Calu3 (cell line): Measurements from ENCODE around the gene PSG5. TPM values are rescaled to one million over a fixed set of nuclear protein-coding genes. Genes with fewer than 3 reads are reported as not detected.
"Not testable (repeated sequence)": the region's sequence is repeated elsewhere in the genome, so short reads cannot be mapped to it uniquely, and the experiment has no call there.

ENCODE experiments used
- BruUV-seq: library from RNA; stranded (reverse); fragments of 400-500 nt; replicated peaks from 2 replicates; lab custom pipeline; 2021; lab: Mats Ljungman, UMichigan
- CTCF ChIA-PET: fragments of 300-600 bp; sonication (Branson Sonifier 250); formaldehyde crosslinking; loops from one replicate; lab custom pipeline; 2022; ENCODE audit warnings: antibody characterized with exemption; lab: Charles Lee
- DNase-seq: peaks from one replicate; pipeline ENCODE4 v3.0.0; 2022
- H3K27ac Mint-ChIP-seq: one replicate; pipeline ENCODE4 v1.8.0; 2022; ENCODE audit warnings: mixed read lengths; ENCODE audit not compliant: unreplicated experiment
- H3K27me3 Mint-ChIP-seq: one replicate; pipeline ENCODE4 v1.8.0; 2022; ENCODE audit warnings: mixed read lengths; ENCODE audit not compliant: unreplicated experiment
- H3K36me3 Mint-ChIP-seq: one replicate; pipeline ENCODE4 v1.8.0; 2022; ENCODE audit warnings: mild to moderate bottlenecking, moderate library complexity, mixed read lengths; ENCODE audit not compliant: insufficient read depth, unreplicated experiment
- H3K4me1 Mint-ChIP-seq: one replicate; pipeline ENCODE4 v1.8.0; 2022; ENCODE audit warnings: mild to moderate bottlenecking, low read depth, mixed read lengths; ENCODE audit not compliant: unreplicated experiment
- H3K4me3 Mint-ChIP-seq: one replicate; pipeline ENCODE4 v1.8.0; 2022; ENCODE audit warnings: mild to moderate bottlenecking, low read depth, moderate library complexity, mixed read lengths; ENCODE audit not compliant: unreplicated experiment
- H3K9me3 Mint-ChIP-seq: one replicate; pipeline ENCODE4 v1.8.0; 2022; ENCODE audit warnings: low read depth, mixed read lengths; ENCODE audit not compliant: unreplicated experiment
- CTCF ChIP-seq: fragments of 200-600 bp; IDR thresholded peaks from one replicate; pipeline ENCODE4 v1.8.0; 2022; ENCODE audit warnings: antibody characterized with exemption; ENCODE audit not compliant: unreplicated experiment
- intact Hi-C: fragments of 100-400 bp; cut with micrococcal nuclease; formaldehyde crosslinking; loops from one replicate; pipeline ENCODE4 v1.10.0; 2022; ENCODE audit not compliant: unreplicated experiment
- total RNA-seq: library from RNA; stranded (reverse); gene quantifications from 2 replicates; pipeline ENCODE4 v1.2.3, GENCODE V29; 2022

PSG5 gene
- total RNA-seq, 1 experiment from 2014 or later, result not detected

DNA sequence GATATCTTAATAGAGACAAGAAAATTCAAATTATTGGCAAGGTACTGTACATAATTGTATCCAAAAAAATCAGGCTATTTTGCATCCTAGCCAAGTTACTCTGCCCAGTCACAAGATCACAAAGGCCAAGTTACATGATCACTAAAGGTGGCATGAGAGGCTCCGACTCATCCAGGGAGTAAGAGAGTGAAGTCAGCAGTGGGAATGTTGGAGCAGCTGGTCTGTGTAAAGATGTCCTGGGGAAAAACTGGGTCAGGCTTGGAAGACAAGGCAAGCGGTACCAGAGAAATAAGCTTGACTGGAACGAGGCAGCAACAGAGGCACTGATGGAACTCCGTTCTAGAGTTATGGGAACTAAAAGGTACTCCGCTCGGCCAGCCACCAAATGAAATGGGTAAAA, 53.6 kb downstream of the PSG5 start:
- intact Hi-C loops, result no loop called here
- CTCF ChIA-PET, result no interaction called here
- H3K4me3 Mint-ChIP-seq, result no peak overlapping the region
- no peak for DNase-seq
- no peak for TF ChIP-seq CTCF
- no peaks in the 10 kb centered on the region for H3K9me3 Mint-ChIP-seq
- BruUV-seq, result no TSS peak
- H3K4me1 Mint-ChIP-seq, result peaks cover 31% of the 10 kb centered on the region
- peaks cover 4% of the 10 kb centered on the region for H3K27me3 Mint-ChIP-seq
- H3K36me3 Mint-ChIP-seq, result no peaks in the 10 kb centered on the region
- no peak overlapping the region for H3K27ac Mint-ChIP-seq

DNA sequence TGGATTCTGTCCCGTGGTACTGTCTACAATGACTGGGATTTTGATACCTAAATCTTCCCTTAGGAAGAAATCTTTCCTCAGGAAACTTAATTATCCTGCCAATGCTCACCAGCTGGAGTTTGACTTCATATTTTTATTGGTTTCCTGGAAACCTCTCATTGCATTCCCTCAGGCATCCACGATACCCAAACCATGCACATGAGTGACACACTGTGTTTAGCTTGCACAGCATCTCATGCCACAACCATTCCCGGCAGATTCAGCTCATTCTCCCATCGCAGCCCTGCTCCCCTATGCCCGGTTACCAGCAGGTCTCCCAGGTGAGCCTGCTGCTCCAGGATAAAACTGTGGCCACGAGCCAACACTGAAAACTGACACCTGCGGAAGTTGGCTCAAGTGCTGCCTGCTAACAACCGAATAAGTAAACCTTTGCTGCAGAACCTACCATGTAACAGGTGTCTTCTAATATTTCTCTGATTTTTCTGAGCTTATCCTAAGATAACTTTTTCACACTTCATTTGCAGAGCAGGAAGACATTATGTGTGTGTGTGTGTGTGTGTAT, 55.0 kb downstream of the PSG5 start:
- H3K4me3 Mint-ChIP-seq, H3K27ac Mint-ChIP-seq, BruUV-seq, intact Hi-C loops, CTCF ChIA-PET, H3K36me3 Mint-ChIP-seq, H3K27me3 Mint-ChIP-seq, H3K9me3 Mint-ChIP-seq: not testable (repeated sequence)
- peaks cover 31% of the 10 kb centered on the region for H3K4me1 Mint-ChIP-seq
- peak; percentile 80 for DNase-seq

GRCh38 chr19:43129197-43129596, 57.1 kb downstream of the PSG5 start:
- H3K4me1 Mint-ChIP-seq, result peaks cover 25% of the 10 kb centered on the region
- H3K9me3 Mint-ChIP-seq, intact Hi-C loops, H3K27ac Mint-ChIP-seq, H3K4me3 Mint-ChIP-seq, H3K27me3 Mint-ChIP-seq, DNase-seq, BruUV-seq, CTCF ChIA-PET, H3K36me3 Mint-ChIP-seq: not testable (repeated sequence)

DNA sequence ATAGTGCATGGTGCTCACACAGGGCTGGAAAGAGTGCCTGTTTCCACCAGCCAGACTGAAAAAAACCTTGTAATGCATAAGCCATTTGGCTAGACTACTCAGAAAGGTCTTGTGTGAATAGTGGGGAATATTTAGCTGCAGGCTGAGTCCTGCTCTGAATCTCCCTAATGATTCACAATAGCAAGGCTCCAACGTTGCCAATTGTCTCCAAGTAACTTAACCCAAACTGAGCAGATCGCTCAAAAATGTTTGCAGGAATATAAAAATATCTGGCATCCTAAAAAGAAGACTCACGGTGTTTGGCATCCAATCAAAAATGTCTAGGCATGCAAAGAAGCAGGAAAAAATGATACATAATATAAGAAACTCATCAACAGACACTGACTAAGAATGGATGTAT, 59.0 kb downstream of the PSG5 start:
- intact Hi-C loops, H3K9me3 Mint-ChIP-seq, H3K36me3 Mint-ChIP-seq, CTCF ChIA-PET, H3K27ac Mint-ChIP-seq, H3K27me3 Mint-ChIP-seq, BruUV-seq, H3K4me3 Mint-ChIP-seq, DNase-seq: not testable (repeated sequence)
- peaks cover 18% of the 10 kb centered on the region for H3K4me1 Mint-ChIP-seq

DNA sequence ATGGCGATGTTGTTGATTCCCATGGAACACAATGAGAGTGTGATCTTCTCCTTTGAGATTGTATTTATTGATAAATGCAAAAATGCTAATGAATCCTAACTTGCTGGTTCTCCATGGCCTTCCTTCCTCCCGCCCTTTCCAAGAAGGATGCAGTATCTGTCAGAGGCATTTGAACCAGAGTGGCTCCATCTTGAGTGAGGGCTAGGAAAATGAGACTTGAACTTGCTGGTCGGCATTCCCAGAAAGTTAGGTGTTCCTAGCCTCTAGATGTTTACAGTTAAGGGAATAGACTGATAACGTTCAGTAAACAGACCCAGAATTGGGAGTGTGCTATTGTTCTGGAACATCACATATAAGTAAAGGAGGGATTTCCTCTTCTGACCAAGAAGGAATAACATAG, 59.6 kb downstream of the PSG5 start:
- no peak overlapping the region for H3K4me3 Mint-ChIP-seq
- H3K27ac Mint-ChIP-seq, result no peak overlapping the region
- CTCF ChIA-PET, result no interaction called here
- H3K9me3 Mint-ChIP-seq, result no peaks in the 10 kb centered on the region
- no peaks in the 10 kb centered on the region for H3K36me3 Mint-ChIP-seq
- peaks cover 15% of the 10 kb centered on the region for H3K4me1 Mint-ChIP-seq
- DNase-seq, result no peak
- H3K27me3 Mint-ChIP-seq, result peaks cover 11% of the 10 kb centered on the region
- no peak for TF ChIP-seq CTCF
- intact Hi-C loops, result no loop called here
- BruUV-seq, result no TSS peak

GRCh38 chr19:43124360-43124759, 62.0 kb downstream of the PSG5 start:
- TF ChIP-seq CTCF, result no peak
- no peak overlapping the region for H3K4me3 Mint-ChIP-seq
- CTCF ChIA-PET, result no interaction called here
- no peak overlapping the region for H3K27ac Mint-ChIP-seq
- no peaks in the 10 kb centered on the region for H3K36me3 Mint-ChIP-seq
- peaks cover 17% of the 10 kb centered on the region for H3K4me1 Mint-ChIP-seq
- intact Hi-C loops, result no loop called here
- no peak for DNase-seq
- no TSS peak for BruUV-seq
- no peaks in the 10 kb centered on the region for H3K9me3 Mint-ChIP-seq
- H3K27me3 Mint-ChIP-seq, result peaks cover 31% of the 10 kb centered on the region

DNA sequence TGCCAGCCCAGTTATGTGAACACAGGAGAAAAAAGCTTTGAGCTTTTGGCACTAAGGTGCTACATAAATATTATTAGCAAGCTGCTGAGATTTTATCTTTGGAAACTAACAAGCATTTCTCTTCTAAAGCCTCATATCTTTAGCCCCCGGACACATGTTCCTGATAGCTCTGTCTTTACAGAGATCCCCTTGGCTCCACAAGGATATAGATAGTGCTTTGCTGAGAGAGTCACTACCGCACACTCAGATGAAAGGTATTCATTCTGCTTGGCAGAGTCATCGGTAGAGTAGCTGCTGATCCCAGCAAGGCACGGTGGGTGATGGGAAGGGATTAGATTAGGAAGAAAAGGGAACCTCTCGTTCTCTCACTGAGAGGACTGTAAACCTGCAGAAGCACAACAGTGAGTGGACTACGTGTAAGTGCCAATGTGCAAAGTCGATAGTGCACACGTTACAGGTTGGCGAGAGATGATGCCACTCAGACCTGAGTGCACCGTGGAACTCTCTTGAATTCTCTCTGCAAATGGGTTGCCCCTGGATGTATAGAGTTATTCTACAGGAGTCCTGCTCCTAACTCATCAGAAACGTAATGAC, 65.8 kb downstream of the PSG5 start:
- CTCF ChIA-PET, H3K36me3 Mint-ChIP-seq, BruUV-seq, H3K4me3 Mint-ChIP-seq, H3K9me3 Mint-ChIP-seq, DNase-seq, H3K27ac Mint-ChIP-seq, intact Hi-C loops: not testable (repeated sequence)
- Mint-ChIP-seq H3K4me1 (peaks cover 17% of the 10 kb centered on the region), H3K27me3 (peaks cover 39% of the 10 kb centered on the region)

DNA sequence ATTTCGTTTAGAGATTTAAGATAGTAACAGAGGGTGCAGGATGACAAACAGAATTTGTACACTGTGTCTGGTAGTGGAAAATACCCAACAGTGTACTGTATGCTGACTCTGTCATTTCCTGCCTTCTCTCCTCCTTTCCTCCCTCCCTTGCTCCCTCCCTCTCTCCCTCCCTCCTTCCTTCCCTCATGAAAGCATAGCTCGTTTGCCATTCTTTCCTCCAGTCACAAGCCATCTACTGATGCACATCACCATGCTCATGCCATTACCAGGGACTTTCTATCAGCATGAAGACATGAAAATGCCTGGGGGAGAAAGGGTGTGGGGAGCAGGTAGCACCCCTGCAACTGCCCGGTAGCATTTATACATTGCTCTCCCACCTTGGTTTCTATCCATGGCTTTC, 66.8 kb downstream of the PSG5 start:
- CTCF ChIA-PET, H3K27ac Mint-ChIP-seq, intact Hi-C loops, H3K36me3 Mint-ChIP-seq, BruUV-seq, H3K9me3 Mint-ChIP-seq, H3K4me3 Mint-ChIP-seq, DNase-seq: not testable (repeated sequence)
- peaks cover 17% of the 10 kb centered on the region for H3K4me1 Mint-ChIP-seq
- H3K27me3 Mint-ChIP-seq, result peaks cover 39% of the 10 kb centered on the region
